NCI-H1694 treated with DMSO at 0.1 percent for 48 hours (cell line): ENCODE results near the gene EXOC4.

ENCODE experiments used
- DNase-seq: peaks from one replicate; lab custom pipeline; 2025; lab: John Stamatoyannopoulos, UW

The EXOC4 gene

DNA sequence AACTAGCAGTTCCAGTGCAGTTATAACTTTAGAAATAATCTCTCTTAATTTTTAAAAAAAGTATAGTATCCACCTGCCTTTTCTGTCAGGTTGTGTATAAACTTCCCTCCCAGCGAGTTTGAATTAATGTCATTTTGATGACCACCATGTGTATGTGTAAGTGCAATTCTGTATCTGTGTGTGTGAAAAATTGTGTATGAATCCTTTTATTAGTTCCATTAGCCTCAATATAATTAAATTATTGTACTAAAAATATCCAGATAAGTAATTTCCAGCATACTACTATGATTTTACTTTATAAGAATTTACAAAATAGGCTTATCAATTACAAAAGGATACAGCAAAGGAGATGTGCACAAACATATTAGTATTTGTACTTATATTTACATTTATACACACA, 453.1 kb downstream of the EXOC4 start:
- DNase-seq: no peak

- no peak for DNase-seq
These were observed 456.4 kb downstream of the EXOC4 start for GRCh38 chr7:133709036-133709880.

GRCh38 chr7:133712544-133712943, 459.7 kb downstream of the EXOC4 start:
- no peak for DNase-seq

GRCh38 chr7:133714654-133715053, 461.8 kb downstream of the EXOC4 start:
- no peak for DNase-seq

- no peak for DNase-seq
These were observed 465.3 kb downstream of the EXOC4 start for GRCh38 chr7:133718131-133718530.

- DNase-seq: no peak
These were observed 470.2 kb downstream of the EXOC4 start for GRCh38 chr7:133723044-133723443.

DNA sequence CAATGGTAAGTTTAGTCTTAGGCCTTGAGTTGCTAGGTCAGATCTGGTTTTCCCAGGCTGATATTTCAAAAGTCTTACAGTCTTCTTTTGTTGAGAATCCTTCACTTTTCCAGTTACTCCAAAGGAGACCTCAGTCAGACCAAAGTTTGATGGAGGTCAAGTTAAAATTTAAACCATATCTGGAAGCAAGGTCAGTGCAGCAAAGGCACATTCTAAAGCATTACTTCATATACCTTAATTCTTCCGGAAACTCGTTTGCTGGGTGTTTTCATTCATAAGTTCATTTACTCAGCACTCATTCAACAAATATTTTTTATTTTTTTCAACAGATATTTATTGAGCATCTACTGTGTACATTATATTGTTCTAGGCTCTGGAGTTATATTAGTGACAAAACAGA, 471.3 kb downstream of the EXOC4 start:
- DNase-seq: no peak

DNA sequence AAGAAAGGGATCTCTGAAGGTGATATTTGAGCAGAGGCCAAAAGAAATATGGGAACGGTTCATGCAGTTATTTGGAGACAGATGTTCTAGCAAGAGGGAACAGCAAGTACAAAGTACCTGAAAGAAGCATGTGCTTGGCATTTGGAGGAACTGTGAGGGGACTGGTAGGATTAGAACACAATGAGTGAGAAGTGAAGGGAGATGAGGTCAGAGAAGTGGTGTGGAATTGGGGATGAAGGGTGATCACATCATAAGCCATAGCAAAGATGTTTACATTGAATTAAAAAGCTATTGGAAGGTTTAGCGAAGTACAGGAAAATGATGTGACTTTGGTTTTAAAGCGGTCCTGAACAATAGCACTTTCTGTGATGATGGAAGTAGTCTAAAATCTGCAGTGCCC, 471.8 kb downstream of the EXOC4 start:
- no peak for DNase-seq

DNA sequence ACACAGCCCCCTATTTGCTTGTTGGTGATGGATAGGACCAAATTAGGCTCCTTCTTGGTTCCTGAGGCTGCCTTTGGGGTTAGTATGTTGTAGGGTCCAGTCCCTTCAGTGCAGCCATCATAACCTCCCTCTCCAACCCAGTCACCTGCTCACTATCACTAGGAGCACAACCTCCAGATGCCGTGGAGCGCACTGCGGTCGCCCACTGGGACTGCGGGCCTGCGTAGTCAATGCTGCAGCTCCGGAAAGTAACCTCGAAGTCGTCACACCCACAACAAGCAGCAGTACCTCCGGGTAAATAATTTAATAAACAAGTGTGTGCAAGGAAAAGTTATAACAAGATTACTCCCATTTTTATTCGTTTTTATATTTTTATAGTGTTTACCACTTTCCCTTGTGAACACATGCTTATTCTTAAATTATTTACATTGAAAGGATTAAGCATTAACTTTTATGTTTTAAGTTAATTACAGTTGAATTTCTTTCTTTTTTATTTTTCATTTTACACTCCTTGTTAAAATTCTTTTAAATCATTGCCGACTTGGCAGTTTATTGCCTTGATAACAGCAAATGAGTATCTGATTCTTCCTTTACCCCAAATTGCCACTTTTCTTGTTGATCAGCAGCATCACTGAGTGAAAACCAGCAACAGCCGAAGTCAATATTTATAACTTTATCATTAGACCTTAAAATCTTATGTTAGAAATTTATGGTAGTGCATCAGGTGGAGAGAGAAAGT, 474.8 kb downstream of the EXOC4 start:
- DNase-seq: no peak

GRCh38 chr7:133730360-133730759, 477.5 kb downstream of the EXOC4 start:
- DNase-seq: no peak

DNA sequence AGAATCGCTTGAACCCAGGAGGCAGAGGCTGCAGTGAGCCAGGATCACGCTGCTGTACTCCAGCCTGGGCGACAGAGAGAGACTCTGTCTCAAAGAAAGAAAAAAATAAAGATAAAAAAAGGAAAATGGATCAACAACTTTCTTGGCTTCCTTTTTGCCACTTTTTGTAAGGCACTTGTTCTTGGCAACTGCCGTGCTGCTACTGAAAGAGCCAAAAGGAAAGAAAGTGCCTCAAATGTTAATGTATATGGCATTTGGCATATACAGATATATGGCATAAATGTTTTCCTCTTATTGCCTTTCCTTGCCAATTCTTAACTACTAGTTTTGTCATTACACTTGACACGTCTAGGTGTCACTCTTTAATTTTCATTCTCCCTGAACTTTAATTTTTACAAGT, 480.5 kb downstream of the EXOC4 start:
- no peak for DNase-seq

GRCh38 chr7:133735222-133735621, 482.3 kb downstream of the EXOC4 start:
- DNase-seq: no peak

- DNase-seq: no peak
These were observed 486.9 kb downstream of the EXOC4 start for GRCh38 chr7:133739817-133740216.

DNA sequence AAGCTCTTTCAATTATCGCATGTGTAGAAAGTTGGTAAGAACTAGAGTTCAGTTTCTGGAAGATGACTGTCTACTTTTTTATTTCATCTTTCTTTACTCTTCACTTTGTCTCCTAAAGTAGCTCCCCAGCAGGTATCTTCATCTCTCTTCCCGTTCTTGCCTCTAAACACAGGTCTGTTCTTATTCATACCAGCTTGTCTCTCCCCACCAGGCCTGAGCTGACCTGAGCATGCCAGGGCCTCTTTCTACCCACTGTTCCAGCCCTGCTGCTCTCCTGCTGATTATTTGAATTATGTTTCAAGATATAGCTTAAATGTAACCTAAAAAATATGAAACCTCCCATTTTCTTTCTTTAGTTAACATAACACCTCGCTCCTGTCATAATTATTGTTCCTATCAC, 488.2 kb downstream of the EXOC4 start:
- no peak for DNase-seq

DNA sequence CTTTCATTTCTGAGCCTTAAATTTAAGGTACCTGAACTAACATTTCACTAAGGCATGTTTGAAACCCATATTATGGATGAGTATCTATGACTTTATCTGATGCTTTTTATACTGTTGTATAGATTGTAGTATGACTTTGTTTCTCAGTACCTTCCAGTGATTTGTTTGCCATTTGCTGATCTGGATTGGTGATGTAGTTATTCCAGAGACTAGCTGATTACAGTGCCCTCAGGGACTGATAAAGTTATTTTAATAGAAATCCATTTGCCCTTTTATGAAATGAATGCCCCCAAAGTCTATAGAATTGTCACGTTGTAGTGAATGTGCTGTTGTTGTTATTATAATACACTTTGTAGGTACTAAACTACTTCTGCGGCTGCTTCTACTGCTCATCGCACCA, 488.8 kb downstream of the EXOC4 start:
- DNase-seq: no peak

- peak; percentile 17 for DNase-seq
These were observed 490.0 kb downstream of the EXOC4 start for GRCh38 chr7:133742709-133743538.

GRCh38 chr7:133744451-133744850, 491.6 kb downstream of the EXOC4 start:
- no peak for DNase-seq

- DNase-seq: no peak
These were observed 493.4 kb downstream of the EXOC4 start for GRCh38 chr7:133746305-133746704.

- no peak for DNase-seq
These were observed 494.0 kb downstream of the EXOC4 start for GRCh38 chr7:133746847-133747246.

GRCh38 chr7:133748443-133749407, 495.8 kb downstream of the EXOC4 start:
- DNase-seq: no peak

- no peak for DNase-seq
These were observed 497.4 kb downstream of the EXOC4 start for GRCh38 chr7:133750287-133750686.
